Kidney epithelial cell (primary cell): ENCODE results near the gene SNAI3. TPM values are rescaled to one million over a fixed set of nuclear protein-coding genes. Genes with fewer than 3 reads are reported as not detected.

Experiments used
- DNase-seq: peaks from one replicate; pipeline ENCODE4 v3.0.0-alpha.2; 2010; ENCODE audit warnings: low read depth
- H3K27me3 ChIP-seq: 2 replicates; pipeline ENCODE4 v1.6.0; 2011; ENCODE audit warnings: low read length; ENCODE audit not compliant: control insufficient read depth, insufficient read depth
- H3K36me3 ChIP-seq: 2 replicates; pipeline ENCODE4 v1.5.1; 2011; ENCODE audit warnings: low read length; ENCODE audit not compliant: control insufficient read depth, insufficient read depth
- H3K4me3 ChIP-seq: 2 replicates; pipeline ENCODE4 v1.5.1; 2011; ENCODE audit warnings: low read depth, mild to moderate bottlenecking, control low read depth, low read length
- total RNA-seq: library from RNA; depleted of rRNA; stranded (reverse); fragments of >200 nt; gene quantifications from 2 replicates; pipeline ENCODE4 v1.2.3, GENCODE V29; 2015
- TF ChIP-seq, protein P1 (sequence below): IDR thresholded peaks from 2 replicates; pipeline ENCODE4 v1.5.1; 2011; ENCODE audit warnings: mild to moderate bottlenecking, moderate library complexity, low read length, control low read depth, inconsistent platforms; ENCODE audit not compliant: insufficient read depth, poor library complexity, severe bottlenecking

The SNAI3 gene
- total RNA-seq, 1 donor from 2014 or later, result 1.1 TPM

DNA sequence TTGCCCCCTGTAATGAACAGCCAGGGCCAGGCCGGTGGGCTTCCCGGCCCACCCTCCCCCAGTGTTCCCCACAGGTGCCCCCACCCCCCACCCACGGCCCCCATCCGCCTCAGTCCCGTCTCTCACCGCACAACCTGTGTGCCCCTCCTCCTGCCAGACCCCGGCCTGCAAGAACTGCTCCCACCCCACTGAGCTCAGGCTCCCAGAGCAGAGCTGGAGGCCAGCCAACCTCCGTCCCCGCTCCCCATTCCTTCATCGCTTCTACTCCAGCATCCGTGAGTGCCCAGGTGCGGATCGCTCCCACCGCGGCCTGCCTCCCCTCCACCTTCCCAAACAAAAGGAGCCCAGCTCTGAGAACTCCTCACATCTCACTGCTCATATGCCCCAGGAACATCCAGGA, 27.6 kb downstream of the SNAI3 start:
- no peaks in the 10 kb centered on the region for H3K27me3 ChIP-seq
- no peak for DNase-seq
- no peak overlapping the region for H3K4me3 ChIP-seq
- H3K36me3 ChIP-seq, result peaks cover 2% of the 10 kb centered on the region
- TF ChIP-seq, protein P1, sequence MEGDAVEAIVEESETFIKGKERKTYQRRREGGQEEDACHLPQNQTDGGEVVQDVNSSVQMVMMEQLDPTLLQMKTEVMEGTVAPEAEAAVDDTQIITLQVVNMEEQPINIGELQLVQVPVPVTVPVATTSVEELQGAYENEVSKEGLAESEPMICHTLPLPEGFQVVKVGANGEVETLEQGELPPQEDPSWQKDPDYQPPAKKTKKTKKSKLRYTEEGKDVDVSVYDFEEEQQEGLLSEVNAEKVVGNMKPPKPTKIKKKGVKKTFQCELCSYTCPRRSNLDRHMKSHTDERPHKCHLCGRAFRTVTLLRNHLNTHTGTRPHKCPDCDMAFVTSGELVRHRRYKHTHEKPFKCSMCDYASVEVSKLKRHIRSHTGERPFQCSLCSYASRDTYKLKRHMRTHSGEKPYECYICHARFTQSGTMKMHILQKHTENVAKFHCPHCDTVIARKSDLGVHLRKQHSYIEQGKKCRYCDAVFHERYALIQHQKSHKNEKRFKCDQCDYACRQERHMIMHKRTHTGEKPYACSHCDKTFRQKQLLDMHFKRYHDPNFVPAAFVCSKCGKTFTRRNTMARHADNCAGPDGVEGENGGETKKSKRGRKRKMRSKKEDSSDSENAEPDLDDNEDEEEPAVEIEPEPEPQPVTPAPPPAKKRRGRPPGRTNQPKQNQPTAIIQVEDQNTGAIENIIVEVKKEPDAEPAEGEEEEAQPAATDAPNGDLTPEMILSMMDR, result no peak

DNA sequence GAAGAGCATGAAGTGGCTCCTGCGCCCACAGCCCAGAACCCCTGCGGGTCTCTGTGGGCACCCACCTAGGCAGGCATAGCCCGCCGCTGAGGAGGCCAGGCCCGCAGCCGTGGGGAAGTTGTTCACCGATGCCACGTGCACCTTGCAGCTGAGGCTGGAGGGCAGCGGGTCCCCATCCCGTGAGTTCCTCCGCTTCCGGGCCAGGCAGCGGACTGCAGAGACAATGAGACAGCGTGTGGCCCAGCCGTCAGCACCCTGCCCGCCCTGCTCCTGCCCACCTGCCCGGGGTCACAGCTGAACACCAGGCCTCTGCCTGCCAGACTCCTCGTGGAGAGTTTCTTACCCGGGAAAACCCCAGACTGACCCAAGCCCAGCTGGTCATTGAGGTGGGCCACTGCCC, 28.9 kb downstream of the SNAI3 start:
- Histone ChIP-seq H3K4me3 (no peak overlapping the region), H3K27me3 (no peaks in the 10 kb centered on the region), H3K36me3 (peaks cover 2% of the 10 kb centered on the region)
- DNase-seq, result no peak
- TF ChIP-seq, protein P1, result no peak

DNA sequence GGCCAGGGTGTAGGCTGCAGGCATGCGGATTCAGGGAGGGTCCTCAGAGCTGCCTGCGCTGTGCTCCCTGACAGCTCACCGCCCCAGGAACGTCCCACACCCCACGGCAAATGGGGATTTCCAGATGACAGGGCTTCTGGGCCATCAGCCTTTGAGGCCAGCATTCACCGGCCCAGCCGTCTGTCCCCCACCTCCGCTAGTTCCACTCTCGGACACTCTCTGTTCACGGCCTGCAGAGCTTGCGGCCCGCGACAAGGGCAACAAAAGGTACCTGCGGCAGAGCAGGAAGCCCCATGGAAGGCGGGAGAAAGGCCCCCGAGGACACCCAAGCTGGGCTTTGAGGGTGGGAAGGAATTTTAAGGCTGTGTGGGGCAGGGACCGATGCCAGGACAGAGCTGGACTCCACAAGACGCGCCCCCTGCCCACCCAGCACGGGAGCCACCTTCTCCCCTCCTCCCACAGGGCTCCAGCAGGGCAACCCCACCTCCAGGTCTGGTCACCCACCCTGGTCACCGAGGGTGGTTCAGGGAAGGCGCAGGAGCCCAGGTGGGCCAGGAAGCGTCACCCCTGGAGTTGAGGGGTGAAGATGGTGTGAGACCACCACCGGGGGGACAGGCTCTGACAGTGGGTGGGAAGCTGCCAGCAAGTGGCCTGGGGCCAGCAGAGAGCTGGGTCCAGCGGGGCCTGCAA, 29.9 kb downstream of the SNAI3 start:
- TF ChIP-seq, protein P1, result no peak
- H3K36me3 ChIP-seq, result peaks cover 2% of the 10 kb centered on the region
- no peak for DNase-seq
- H3K4me3 ChIP-seq, result no peak overlapping the region
- no peaks in the 10 kb centered on the region for H3K27me3 ChIP-seq

DNA sequence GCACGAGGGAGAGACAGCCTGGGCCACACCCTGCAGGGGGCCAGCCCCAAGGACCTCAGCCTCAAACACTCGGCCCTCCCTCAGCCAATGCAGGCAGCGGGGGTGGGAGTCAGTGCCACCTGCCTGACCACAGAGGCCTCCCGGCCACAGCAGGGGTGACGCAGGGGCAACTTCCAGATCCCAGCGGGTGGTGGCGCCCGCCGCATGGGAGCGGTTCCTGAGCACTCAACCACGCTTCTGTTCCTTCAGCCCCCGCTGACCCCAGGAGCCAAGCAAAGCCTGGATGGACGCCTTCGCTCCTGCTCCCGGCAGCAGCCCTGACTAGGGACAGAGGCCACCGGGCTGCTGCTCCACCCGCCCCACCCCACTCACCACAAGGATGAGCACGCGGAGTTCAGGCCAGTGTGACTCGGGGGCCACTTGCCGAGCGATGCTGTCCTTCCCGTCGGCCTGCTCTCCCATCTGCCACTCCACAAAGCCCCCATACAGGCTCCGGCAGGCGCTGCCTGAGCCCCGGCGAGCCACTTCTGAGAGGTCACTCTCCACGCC, 30.5 kb downstream of the SNAI3 start:
- TF ChIP-seq, protein P1, result no peak
- Histone ChIP-seq H3K4me3 (no peak overlapping the region), H3K27me3 (no peaks in the 10 kb centered on the region), H3K36me3 (peaks cover 2% of the 10 kb centered on the region)
- no peak for DNase-seq

DNA sequence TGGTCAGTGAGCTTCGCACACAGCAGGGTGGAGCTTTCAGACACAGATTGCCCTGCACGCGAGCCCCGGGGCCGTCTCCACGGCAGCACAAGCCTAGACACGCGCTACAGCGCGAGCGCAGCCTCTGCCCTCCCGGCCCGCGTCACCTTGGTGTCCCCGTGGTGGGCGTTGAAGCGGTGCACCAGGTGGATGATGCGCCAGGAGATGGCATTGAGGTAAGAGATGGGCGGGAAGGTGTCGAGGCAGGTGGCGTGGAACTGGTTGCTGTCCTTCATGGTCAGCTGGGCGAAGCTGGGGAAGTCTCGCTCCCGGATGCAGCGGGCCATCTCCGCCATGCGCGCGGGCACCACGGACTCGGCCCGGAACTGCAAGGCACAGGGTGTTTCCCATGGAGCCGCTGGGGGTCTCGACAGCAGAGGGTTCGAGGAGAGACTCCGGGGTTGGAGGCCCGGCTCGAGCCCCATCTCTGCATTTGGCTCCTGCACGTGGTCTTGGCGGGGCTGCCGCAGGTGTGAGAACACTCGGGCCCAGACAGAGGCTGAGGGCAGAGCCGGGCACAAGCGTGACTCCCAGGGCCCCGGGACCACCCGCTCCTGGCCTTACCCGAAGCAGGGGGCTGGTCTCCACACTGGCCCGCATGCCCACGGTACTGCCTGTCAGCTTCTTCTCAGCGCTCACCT, 31.1 kb downstream of the SNAI3 start:
- H3K36me3 ChIP-seq, result peaks cover 2% of the 10 kb centered on the region
- no peak for DNase-seq

More for the DNA sequence above, 31.1 kb downstream of the SNAI3 start:
- no peaks in the 10 kb centered on the region for H3K27me3 ChIP-seq
- TF ChIP-seq, protein P1, result no peak
- H3K4me3 ChIP-seq, result no peak overlapping the region
